ENCODE data around the gene MAGI1. TPM values are rescaled to one million over a fixed set of nuclear protein-coding genes. Genes with fewer than 3 reads are reported as not detected.

Gene MAGI1
- total RNA-seq, 3 donors from 2014 or later (not counting 1 experiment from before 2014, with no cell fraction given), result not detected

- no peaks in the 10 kb centered on the region for H3K4me1 Mint-ChIP-seq
- Histone ChIP-seq H3K27ac (ENCODE audit: low read length) (no peak overlapping the region), H3K4me3 (ENCODE audit: low read length) (no peak overlapping the region), H3K4me1 (ENCODE audit: control insufficient read depth, insufficient read depth, low read length) (no peaks in the 10 kb centered on the region), H3K36me3 (ENCODE audit: control insufficient read depth, insufficient read depth, low read length) (no peaks in the 10 kb centered on the region), H3K9me3 (ENCODE audit: control insufficient read depth, insufficient read depth, low read length) (no peaks in the 10 kb centered on the region), H3K27me3 (ENCODE audit: control insufficient read depth, insufficient read depth, low read length) (no peaks in the 10 kb centered on the region)
- WGBS (ENCODE audit: insufficient coverage), result 85% methylated on average over 16 of the region's 16 CpGs
- intact Hi-C loops (cut with micrococcal nuclease), result no loop called here
- DNase-seq (no peak), ATAC-seq (no peak)
- no peaks in the 10 kb centered on the region for H3K9me3 Mint-ChIP-seq
- H3K36me3 Mint-ChIP-seq, result no peaks in the 10 kb centered on the region
- no peak overlapping the region for H3K27ac Mint-ChIP-seq
- H3K27me3 Mint-ChIP-seq (ENCODE audit: low read depth in 2 of 2), result peaks cover 0 to 5% of the 10 kb centered on the region in 2 donors
- H3K4me3 Mint-ChIP-seq, result no peak overlapping the region
- TF ChIP-seq CTCF (IDR thresholded peaks at IDR 0.05), result no peak
Observed at GRCh38 chr3:66017084-66017483, 21.6 kb downstream of the MAGI1 start.

GRCh38 chr3:66015841-66016240 lies 22.9 kb downstream of the MAGI1 start:
- Mint-ChIP-seq H3K4me3 (no peak overlapping the region), H3K27ac (no peak overlapping the region), H3K4me1 (no peaks in the 10 kb centered on the region), H3K9me3 (no peaks in the 10 kb centered on the region), H3K36me3 (no peaks in the 10 kb centered on the region), H3K27me3 (ENCODE audit: low read depth in 2 of 2) (no peaks in the 10 kb centered on the region)
- WGBS (ENCODE audit: insufficient coverage), result 92% methylated on average over 3 of the region's 4 CpGs
- no peak for TF ChIP-seq CTCF (IDR thresholded peaks at IDR 0.05)
- no peak for ATAC-seq
- Histone ChIP-seq H3K4me1 (ENCODE audit: control insufficient read depth, insufficient read depth, low read length) (no peaks in the 10 kb centered on the region), H3K27ac (ENCODE audit: low read length) (no peak overlapping the region), H3K4me3 (ENCODE audit: low read length) (no peak overlapping the region), H3K27me3 (ENCODE audit: control insufficient read depth, insufficient read depth, low read length) (no peaks in the 10 kb centered on the region), H3K9me3 (ENCODE audit: control insufficient read depth, insufficient read depth, low read length) (no peaks in the 10 kb centered on the region), H3K36me3 (ENCODE audit: control insufficient read depth, insufficient read depth, low read length) (no peaks in the 10 kb centered on the region)
- DNase-seq, result no peak
- intact Hi-C loops (cut with micrococcal nuclease), result no loop called here

- H3K9me3 Mint-ChIP-seq, result no peaks in the 10 kb centered on the region
- DNase-seq (no peak), ATAC-seq (no peak)
- intact Hi-C loops (cut with micrococcal nuclease), result no loop called here
- no peaks in the 10 kb centered on the region for H3K4me1 ChIP-seq (ENCODE audit: control insufficient read depth, insufficient read depth, low read length)
- H3K9me3 ChIP-seq (ENCODE audit: control insufficient read depth, insufficient read depth, low read length), result no peaks in the 10 kb centered on the region
- no peaks in the 10 kb centered on the region for H3K36me3 ChIP-seq (ENCODE audit: control insufficient read depth, insufficient read depth, low read length)
- H3K4me3 Mint-ChIP-seq, result no peak overlapping the region
- no peaks in the 10 kb centered on the region for H3K27me3 Mint-ChIP-seq (ENCODE audit: low read depth in 2 of 2)
- no peak overlapping the region for H3K27ac Mint-ChIP-seq
- WGBS (ENCODE audit: insufficient coverage), result 88% methylated on average over 1 of the region's 2 CpGs
- no peak overlapping the region for H3K4me3 ChIP-seq (ENCODE audit: low read length)
- TF ChIP-seq CTCF (IDR thresholded peaks at IDR 0.05), result no peak
- no peaks in the 10 kb centered on the region for H3K27me3 ChIP-seq (ENCODE audit: control insufficient read depth, insufficient read depth, low read length)
- H3K4me1 Mint-ChIP-seq, result no peaks in the 10 kb centered on the region
- H3K27ac ChIP-seq (ENCODE audit: low read length), result no peak overlapping the region
- H3K36me3 Mint-ChIP-seq, result no peaks in the 10 kb centered on the region
Observed at GRCh38 chr3:66014651-66015050, 24.1 kb downstream of the MAGI1 start.

- Mint-ChIP-seq H3K27me3 (ENCODE audit: low read depth in 2 of 2) (no peaks in the 10 kb centered on the region), H3K27ac (no peak overlapping the region), H3K36me3 (no peaks in the 10 kb centered on the region), H3K4me3 (no peak overlapping the region), H3K9me3 (no peaks in the 10 kb centered on the region), H3K4me1 (no peaks in the 10 kb centered on the region)
- Histone ChIP-seq H3K9me3 (ENCODE audit: control insufficient read depth, insufficient read depth, low read length) (no peaks in the 10 kb centered on the region), H3K27ac (ENCODE audit: low read length) (no peak overlapping the region), H3K4me1 (ENCODE audit: control insufficient read depth, insufficient read depth, low read length) (no peaks in the 10 kb centered on the region), H3K36me3 (ENCODE audit: control insufficient read depth, insufficient read depth, low read length) (no peaks in the 10 kb centered on the region), H3K4me3 (ENCODE audit: low read length) (no peak overlapping the region), H3K27me3 (ENCODE audit: control insufficient read depth, insufficient read depth, low read length) (no peaks in the 10 kb centered on the region)
- WGBS (ENCODE audit: insufficient coverage), result 81% methylated on average over 2 of the region's 2 CpGs
- no peak for ATAC-seq
- no peak for TF ChIP-seq CTCF (IDR thresholded peaks at IDR 0.05)
- intact Hi-C loops (cut with micrococcal nuclease), result no loop called here
- DNase-seq, result no peak
Observed at GRCh38 chr3:66014056-66014455, 24.7 kb downstream of the MAGI1 start.

Data from natural killer cell (primary cell).